Islet of Langerhans (tissue), 1 donor: ENCODE data around the gene CDCP1.

Experiments
- FAIRE-seq: peaks from one replicate; lab custom pipeline; 2011; peaks lifted over from hg19 to GRCh38; lab: Jason Lieb, UNC

CDCP1 gene

GRCh38 chr3:45135959-45136358, 10.2 kb downstream of the CDCP1 start:
- FAIRE-seq, result no peak

GRCh38 chr3:45134758-45135521, 11.2 kb downstream of the CDCP1 start:
- no peak for FAIRE-seq

GRCh38 chr3:45132568-45133211, 13.5 kb downstream of the CDCP1 start:
- FAIRE-seq, result no peak

GRCh38 chr3:45131201-45131600, 15.0 kb downstream of the CDCP1 start:
- FAIRE-seq, result no peak

GRCh38 chr3:45130476-45130875, 15.7 kb downstream of the CDCP1 start:
- FAIRE-seq, result no peak

- FAIRE-seq, result no peak
These were observed 17.2 kb downstream of the CDCP1 start for GRCh38 chr3:45128950-45129349.

GRCh38 chr3:45127130-45127822, 18.9 kb downstream of the CDCP1 start:
- FAIRE-seq, result no peak

- FAIRE-seq, result no peak
These were observed 19.4 kb downstream of the CDCP1 start for GRCh38 chr3:45126730-45127129.

- no peak for FAIRE-seq
These were observed 20.6 kb downstream of the CDCP1 start for GRCh38 chr3:45125550-45126026.

GRCh38 chr3:45124956-45125355, 21.2 kb downstream of the CDCP1 start:
- no peak for FAIRE-seq

GRCh38 chr3:45124352-45124751, 21.8 kb downstream of the CDCP1 start:
- FAIRE-seq, result no peak

- FAIRE-seq, result no peak
These were observed 22.5 kb downstream of the CDCP1 start for GRCh38 chr3:45123581-45124269.

GRCh38 chr3:45123030-45123429, 23.1 kb downstream of the CDCP1 start:
- peak; percentile 13 for FAIRE-seq

- FAIRE-seq, result no peak
These were observed 25.6 kb downstream of the CDCP1 start for GRCh38 chr3:45120359-45121158.

GRCh38 chr3:45119824-45120358, 26.3 kb downstream of the CDCP1 start:
- FAIRE-seq, result no peak

- no peak for FAIRE-seq
These were observed 26.8 kb downstream of the CDCP1 start for GRCh38 chr3:45119376-45119775.

GRCh38 chr3:45118615-45119071, 27.5 kb downstream of the CDCP1 start:
- FAIRE-seq, result no peak

- no peak for FAIRE-seq
These were observed 29.8 kb downstream of the CDCP1 start for GRCh38 chr3:45116350-45116749.

- FAIRE-seq, result no peak
These were observed 32.5 kb downstream of the CDCP1 start for GRCh38 chr3:45113625-45114050.

- FAIRE-seq, result peak; percentile 33
These were observed 33.2 kb downstream of the CDCP1 start for GRCh38 chr3:45112939-45113338.

- no peak for FAIRE-seq
These were observed 35.7 kb downstream of the CDCP1 start for GRCh38 chr3:45110509-45110833.
